HG02571 (cell line): Measurements from ENCODE around the gene PRKG1.

Source experiments
- ATAC-seq: cut with Tn5 transposase; IDR thresholded peaks from one replicate; pipeline ENCODE4 v1.9.1; 2021; ENCODE audit warnings: mild to moderate bottlenecking, moderate library complexity; ENCODE audit not compliant: unreplicated experiment

The PRKG1 gene

GRCh38 chr10:51075873-51076229 lies 1.6 kb downstream of the PRKG1 start:
- ATAC-seq: no peak

DNA sequence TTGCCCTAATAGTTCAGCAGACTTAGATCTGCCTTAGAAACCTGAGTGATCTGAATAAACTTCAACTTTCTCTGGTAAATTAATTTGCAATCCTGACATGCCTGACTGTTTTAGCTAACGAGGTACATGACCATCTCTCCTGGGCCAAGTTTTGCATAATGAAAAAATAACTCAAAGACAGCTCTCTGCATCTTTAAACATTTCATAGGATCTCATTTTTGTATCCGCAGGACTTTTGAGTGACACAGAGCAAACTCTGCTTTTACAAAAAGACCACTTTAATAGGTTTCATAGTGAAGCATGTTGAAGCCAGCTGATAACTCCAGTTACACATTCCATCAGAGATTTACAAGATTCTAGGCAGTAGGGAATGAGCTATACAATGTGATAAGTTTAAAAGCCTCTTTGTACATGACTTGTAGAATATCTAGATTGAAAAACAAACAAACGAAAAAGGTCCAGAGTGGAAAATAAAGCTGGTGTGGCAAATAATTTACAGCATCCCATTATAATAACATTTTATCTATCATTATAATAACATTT lies 2.1 kb downstream of the PRKG1 start:
- ATAC-seq: no peak

GRCh38 chr10:51077074-51077473 lies 2.8 kb downstream of the PRKG1 start:
- ATAC-seq: no peak

- ATAC-seq: no peak
These were observed 3.2 kb downstream of the PRKG1 start for GRCh38 chr10:51077507-51077906.

- ATAC-seq: no peak
These were observed 5.0 kb downstream of the PRKG1 start for GRCh38 chr10:51079331-51079730.

DNA sequence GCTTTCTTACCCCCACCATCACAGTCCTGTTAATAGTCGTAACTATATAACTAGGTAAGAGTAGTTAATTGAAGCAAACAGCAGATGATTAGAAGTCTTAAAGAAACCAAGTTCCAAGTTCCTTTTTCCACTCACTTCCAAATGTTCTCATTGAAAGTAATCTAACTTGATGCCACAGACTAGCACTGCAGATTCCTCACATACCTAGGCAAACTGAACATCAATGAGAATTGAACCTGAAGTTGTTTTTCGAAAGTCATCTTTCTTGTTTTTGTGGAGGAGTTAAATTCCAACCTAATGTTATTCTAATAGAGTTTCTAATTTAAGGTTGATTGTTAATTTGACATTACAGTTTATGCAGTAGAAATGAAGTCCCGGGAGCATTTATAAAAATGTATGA lies 5.5 kb downstream of the PRKG1 start:
- ATAC-seq: no peak

GRCh38 chr10:51080311-51081006 lies 6.2 kb downstream of the PRKG1 start:
- no peak for ATAC-seq

- ATAC-seq: no peak
These were observed 8.6 kb downstream of the PRKG1 start for GRCh38 chr10:51082857-51083256.

- ATAC-seq: no peak
These were observed 9.1 kb downstream of the PRKG1 start for GRCh38 chr10:51083356-51083853.

DNA sequence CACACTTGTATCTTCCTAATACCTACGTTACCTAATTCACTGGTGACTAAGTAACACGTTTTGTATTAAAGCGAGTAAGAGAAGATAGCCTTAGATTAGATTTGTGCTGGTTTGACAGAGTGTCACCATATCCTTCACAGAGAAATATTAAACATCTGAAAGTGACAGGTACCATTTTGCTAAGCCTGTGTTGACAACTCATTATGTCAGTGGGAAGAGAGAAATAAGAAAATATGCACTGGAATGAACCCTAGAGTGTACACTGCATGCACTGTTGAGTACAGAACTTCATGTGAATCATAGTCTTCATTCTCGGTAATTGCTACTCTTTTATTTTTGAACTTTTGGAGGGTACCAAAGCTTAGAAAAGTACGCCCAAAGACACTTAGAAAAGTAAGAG lies 10.9 kb downstream of the PRKG1 start:
- ATAC-seq: no peak

DNA sequence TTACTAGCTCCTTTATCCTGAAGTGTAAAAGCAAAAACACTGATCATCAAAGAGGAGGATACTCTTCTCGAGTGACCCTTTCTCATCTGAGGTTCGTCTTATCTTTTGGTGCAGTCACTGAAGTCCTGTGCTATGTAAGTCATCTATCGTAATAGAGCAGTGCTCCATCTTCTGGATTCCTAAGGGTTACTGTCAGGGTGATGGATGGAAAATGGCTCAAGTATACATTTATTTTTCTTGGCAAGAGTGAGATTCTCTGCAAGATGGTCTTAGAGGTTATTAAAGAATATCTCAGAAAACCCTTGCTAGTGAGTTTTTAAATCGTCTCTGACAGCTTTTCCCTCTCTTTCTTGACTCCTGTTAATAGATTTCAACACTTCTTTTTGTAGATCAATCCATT lies 12.4 kb downstream of the PRKG1 start:
- no peak for ATAC-seq

DNA sequence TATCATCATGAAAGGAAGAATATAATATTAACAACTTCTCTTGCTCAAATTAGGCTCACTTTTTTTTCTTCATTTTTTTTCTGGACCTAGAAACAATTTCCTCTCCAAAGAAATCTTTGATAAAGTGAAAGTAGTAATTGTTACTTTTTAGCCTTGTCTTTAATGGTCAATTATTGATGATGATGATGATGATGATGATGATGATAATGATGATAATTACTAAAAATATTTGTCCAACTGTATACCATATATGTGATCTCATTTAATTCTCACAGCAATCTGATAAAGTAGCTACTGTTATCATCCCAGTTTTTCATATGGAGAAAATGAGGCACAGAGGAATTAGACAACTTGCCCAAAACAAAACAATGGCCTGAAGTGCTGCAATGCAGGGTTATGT lies 12.8 kb downstream of the PRKG1 start:
- ATAC-seq: no peak

DNA sequence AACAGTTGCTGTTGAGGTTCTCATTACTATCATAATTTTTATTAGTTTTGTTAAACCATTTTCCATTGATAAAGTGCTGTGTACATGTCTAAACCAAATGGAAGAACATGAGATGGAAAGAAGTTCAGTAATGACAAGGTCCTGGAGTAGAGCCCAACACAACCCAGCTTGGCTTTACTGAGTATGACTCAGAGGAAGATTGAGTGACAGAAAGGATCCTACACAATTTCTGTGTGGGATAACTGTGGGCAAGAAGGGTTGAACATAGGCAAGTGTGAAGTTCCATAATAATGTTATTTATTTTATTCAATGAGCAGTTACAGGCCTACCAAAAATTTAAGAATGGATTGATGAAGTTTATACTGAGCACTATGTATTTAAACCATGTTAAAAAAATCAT lies 15.9 kb downstream of the PRKG1 start:
- no peak for ATAC-seq

- no peak for ATAC-seq
These were observed 18.1 kb downstream of the PRKG1 start for GRCh38 chr10:51092402-51092801.

GRCh38 chr10:51095444-51095843 lies 21.2 kb downstream of the PRKG1 start:
- no peak for ATAC-seq

- no peak for ATAC-seq
These were observed 23.3 kb downstream of the PRKG1 start for GRCh38 chr10:51097546-51097945.

GRCh38 chr10:51100221-51100620 lies 25.9 kb downstream of the PRKG1 start:
- ATAC-seq: no peak

DNA sequence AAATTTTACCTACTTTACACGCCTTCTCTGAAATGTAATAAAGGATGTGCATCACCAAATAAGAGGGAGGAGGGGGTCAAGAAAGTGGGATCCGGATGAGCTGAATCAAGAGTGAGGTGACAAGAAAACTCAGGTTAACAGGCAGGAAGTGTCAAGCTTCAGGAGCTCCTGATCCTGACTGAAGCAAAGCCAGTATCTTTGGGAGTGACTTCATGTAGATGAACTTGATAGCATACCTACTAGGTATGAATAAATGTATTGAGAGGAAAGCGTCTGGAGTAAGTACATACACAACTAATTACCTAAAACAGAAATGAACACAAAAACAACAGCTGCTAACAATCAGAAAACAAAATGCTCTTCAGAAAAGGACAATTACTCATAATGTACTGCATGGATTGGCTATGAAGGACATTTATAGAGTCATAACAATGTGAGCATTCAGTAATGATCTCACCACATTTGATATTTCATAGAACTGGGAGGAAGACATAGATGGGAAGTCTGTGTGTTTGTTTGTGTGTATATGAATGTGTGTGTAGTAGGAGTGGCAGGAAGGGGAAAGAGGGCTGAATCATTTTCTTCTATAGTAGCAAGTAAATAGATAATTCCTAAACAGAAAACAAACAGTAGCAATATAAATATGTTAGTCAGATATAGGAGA lies 29.4 kb downstream of the PRKG1 start:
- ATAC-seq: no peak

DNA sequence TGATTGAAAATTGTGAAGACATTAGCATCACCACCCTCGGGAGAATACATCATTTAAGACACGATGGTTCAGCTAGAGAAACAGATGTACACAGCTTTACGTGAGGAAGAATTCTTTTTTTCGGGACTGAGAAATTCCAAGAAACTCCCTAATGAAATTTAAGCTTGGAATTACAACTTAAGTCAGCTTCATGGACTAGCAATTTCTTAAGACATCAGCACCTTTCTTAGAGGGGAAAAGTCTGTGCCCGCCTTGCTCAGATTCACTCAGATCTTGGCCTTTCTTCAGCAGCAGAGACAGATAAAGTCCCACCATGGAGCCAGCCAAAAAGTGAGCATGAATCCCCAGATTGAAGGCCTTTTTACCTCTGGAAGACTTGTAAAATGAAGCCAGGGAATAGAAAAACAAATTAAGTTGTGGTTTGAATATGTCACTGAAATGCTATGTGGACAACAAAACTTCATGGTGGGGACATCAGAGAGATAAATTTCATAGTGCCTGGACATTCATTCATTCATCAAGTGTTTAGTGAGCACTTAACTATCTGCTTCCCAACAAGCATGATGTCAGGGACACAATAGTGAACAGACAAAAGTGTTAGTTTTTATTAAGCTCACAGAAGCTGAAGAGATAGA lies 32.1 kb downstream of the PRKG1 start:
- no peak for ATAC-seq

DNA sequence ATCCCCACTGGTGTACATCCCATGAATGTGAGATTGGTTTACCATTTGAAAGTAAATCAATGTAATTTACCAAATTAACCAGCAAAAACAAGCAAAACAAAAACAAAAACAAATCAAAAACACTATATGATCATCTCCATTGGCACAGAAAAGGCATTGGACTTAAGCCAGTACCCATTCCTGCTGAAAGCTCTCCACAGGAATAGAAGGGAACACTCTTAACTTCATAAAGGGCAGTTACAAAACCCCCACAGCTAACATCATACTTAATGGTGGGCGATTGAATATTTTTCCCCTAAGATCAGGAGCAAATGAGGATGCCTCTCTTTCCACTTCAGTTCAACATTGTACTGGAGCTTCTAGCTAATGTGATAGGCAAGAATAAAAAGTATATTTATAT lies 34.1 kb downstream of the PRKG1 start:
- no peak for ATAC-seq

GRCh38 chr10:51109801-51110533 lies 35.7 kb downstream of the PRKG1 start:
- no peak for ATAC-seq
